HCT116 (cell line): Measurements from ENCODE around the gene BICRAL. TPM values are rescaled to one million over a fixed set of nuclear protein-coding genes. Genes with fewer than 3 reads are reported as not detected.
"Not testable (repeated sequence)": the region's sequence is repeated elsewhere in the genome, so short reads cannot be mapped to it uniquely, and the experiment has no call there.

Source experiments
- ATAC-seq: fragments of 200-7000 bp; cut with Tn5 transposase; 2 replicates; pipeline ENCODE4 v1.9.1; 2020; ENCODE audit warnings: mild to moderate bottlenecking, moderate library complexity
- BruUV-seq: library from RNA; stranded (reverse); fragments of 400-500 nt; replicated peaks from 2 replicates; lab custom pipeline; 2021; lab: Mats Ljungman, UMichigan
- CTCF ChIA-PET: fragments of 300-600 bp; sonication (Branson Sonifier 250); formaldehyde crosslinking; loops from one replicate; lab custom pipeline; 2021; ENCODE audit warnings: antibody characterized with exemption; lab: Charles Lee
- POLR2A ChIA-PET: fragments of 300-600, 350-600 bp; sonication (Branson Sonifier 250); formaldehyde crosslinking; loops from one replicate; lab custom pipeline; 2021; ENCODE audit warnings: antibody characterized with exemption; lab: Charles Lee
- RAD21 ChIA-PET, 2 experiments: fragments of 300-600 bp; sonication (Branson Sonifier 250); formaldehyde crosslinking; loops; one replicate each; lab custom pipeline; 2023; ENCODE audit warnings: low total read pairs in 2 of 2; ENCODE audit not compliant: uncharacterized antibody in 2 of 2, unreplicated experiment in 2 of 2, low non-redundant PET in 1 of 2; lab: Charles Lee
- DNase-seq: peaks from one replicate; pipeline ENCODE4 v3.0.0-alpha.2; 2010; ENCODE audit warnings: low read depth, low spot score
- H2AFZ ChIP-seq: fragments of 200-600 bp; shearing (Covaris generic), sonication (generic); 2 replicates; pipeline ENCODE4 v1.6.1; 2017; ENCODE audit warnings: low read depth, mixed run types, mixed read lengths, antibody characterized with exemption, low read length; ENCODE audit not compliant: poor library complexity, severe bottlenecking
- H3K27ac ChIP-seq: 2 replicates; pipeline ENCODE4 v1.5.1; 2012; ENCODE audit warnings: low read depth, low read length
- H3K27me3 ChIP-seq: fragments of 200-600 bp; sonication (generic); 2 replicates; pipeline ENCODE4 v1.6.1; 2016; ENCODE audit warnings: mixed run types, low read length, mixed read lengths; ENCODE audit not compliant: insufficient read depth
- H3K36me3 ChIP-seq, 2 experiments: fragments of 200-500 bp in 1 of 2; fragments of 200-600 bp in 1 of 2; sonication (Bioruptor generic) in 1 of 2; sonication (generic) in 1 of 2; 2 replicates each; pipeline versions ENCODE4 v1.5.1 to v1.6.1; 2014 to 2016; ENCODE audit warnings: low read length in 2 of 2, inconsistent platforms in 1 of 2, mixed read lengths in 1 of 2, mixed run types in 1 of 2; ENCODE audit not compliant: insufficient read depth in 2 of 2, control insufficient read depth in 1 of 2
- H3K4me1 ChIP-seq, 2 experiments: fragments of 200-600 bp in 1 of 2; sonication (generic) in 1 of 2; 2 replicates each; pipeline versions ENCODE4 v1.5.1 to v1.6.1; 2012 to 2017; ENCODE audit warnings: low read length in 2 of 2, inconsistent platforms in 1 of 2, mild to moderate bottlenecking in 1 of 2, mixed read lengths in 1 of 2, mixed run types in 1 of 2, moderate library complexity in 1 of 2; ENCODE audit not compliant: insufficient read depth in 2 of 2, control insufficient read depth in 1 of 2
- H3K4me2 ChIP-seq: fragments of 200-600 bp; sonication (generic); 2 replicates; pipeline ENCODE4 v1.6.1; 2017; ENCODE audit warnings: mixed run types, low read length, mixed read lengths
- H3K4me3 ChIP-seq, 2 experiments: fragments of 200-600 bp in 1 of 2; sonication (generic) in 1 of 2; replicated peaks in 1 of 2; 2 replicates each; pipeline ENCODE4 v1.5.1; 2011 to 2016; ENCODE audit warnings: low read length in 2 of 2, control low read depth in 1 of 2, low read depth in 1 of 2, mild to moderate bottlenecking in 1 of 2, mixed read lengths in 1 of 2, mixed run types in 1 of 2
- H3K79me2 ChIP-seq: fragments of 200-600 bp; sonication (generic); 2 replicates; pipeline ENCODE4 v1.6.1; 2017; ENCODE audit warnings: mild to moderate bottlenecking, mixed run types, low read length, moderate library complexity, mixed read lengths; ENCODE audit not compliant: insufficient read depth
- H3K9ac ChIP-seq: fragments of 200-600 bp; sonication (generic); 2 replicates; pipeline ENCODE4 v1.6.1; 2016; ENCODE audit warnings: low read length, mixed read lengths
- H3K9me2 ChIP-seq: fragments of 200-600 bp; sonication (generic), shearing (Covaris generic); 2 replicates; pipeline ENCODE4 v1.6.1; 2017; ENCODE audit warnings: mixed run types, mild to moderate bottlenecking, moderate library complexity; ENCODE audit not compliant: insufficient read depth
- H3K9me3 ChIP-seq, 2 experiments: fragments of 200-500 bp in 1 of 2; fragments of 200-600 bp in 1 of 2; sonication (Bioruptor generic) in 1 of 2; sonication (generic) in 1 of 2; 2 replicates each; pipeline ENCODE4 v1.6.1; 2014 to 2017; ENCODE audit warnings: low read length in 2 of 2, mixed read lengths in 2 of 2, inconsistent platforms in 1 of 2, low read depth in 1 of 2, mild to moderate bottlenecking in 1 of 2, mixed run types in 1 of 2, moderate library complexity in 1 of 2; ENCODE audit not compliant: control insufficient read depth in 1 of 2, insufficient read depth in 1 of 2
- H4K20me1 ChIP-seq: fragments of 200-600 bp; sonication (generic), shearing (Covaris generic); 2 replicates; pipeline ENCODE4 v1.6.1; 2017; ENCODE audit warnings: mixed run types, mild to moderate bottlenecking, moderate library complexity; ENCODE audit not compliant: insufficient read depth
- POLR2AphosphoS5 ChIP-seq: IDR thresholded peaks from 2 replicates; pipeline ENCODE4 v1.6.1; 2011; ENCODE audit warnings: mild to moderate bottlenecking, low read depth, low read length, moderate library complexity
- RAD21 ChIP-seq: IDR thresholded peaks from 2 replicates; pipeline ENCODE4 v1.6.1; 2012; ENCODE audit warnings: low read depth, mild to moderate bottlenecking
- SP1 ChIP-seq: IDR thresholded peaks from 2 replicates; pipeline ENCODE4 v1.6.1; 2012; ENCODE audit warnings: low read depth
- intact Hi-C: fragments of 100-400 bp; cut with micrococcal nuclease; formaldehyde crosslinking; loops from 2 replicates; pipeline ENCODE4 v1.10.0; 2022
- total RNA-seq: library from RNA; stranded (reverse); gene quantifications from one replicate; pipeline ENCODE4 v1.2.1, GENCODE V29; 2021; ENCODE audit not compliant: unreplicated experiment
- TF ChIP-seq, protein P1 (sequence below): IDR thresholded peaks from 2 replicates; pipeline ENCODE4 v1.6.1; 2012; ENCODE audit warnings: low read depth
- TF ChIP-seq, protein P2 (sequence below), 3 experiments: fragments of 200-600 bp in 1 of 3; sonication (generic) in 1 of 3; IDR thresholded peaks in 2 of 3; conservative IDR thresholded peaks in 1 of 3; 2 replicates each; pipeline ENCODE4 v1.5.1; 2012 to 2017; ENCODE audit warnings: low read depth in 2 of 3, low read length in 2 of 3, antibody characterized with exemption in 1 of 3, borderline replicate concordance in 1 of 3, control low read depth in 1 of 3, mild to moderate bottlenecking in 1 of 3, mixed read lengths in 1 of 3, mixed run types in 1 of 3, moderate library complexity in 1 of 3; ENCODE audit not compliant: insufficient read depth in 1 of 3

BICRAL gene
- total RNA-seq, 1 experiment from 2014 or later = 14.9 TPM

DNA sequence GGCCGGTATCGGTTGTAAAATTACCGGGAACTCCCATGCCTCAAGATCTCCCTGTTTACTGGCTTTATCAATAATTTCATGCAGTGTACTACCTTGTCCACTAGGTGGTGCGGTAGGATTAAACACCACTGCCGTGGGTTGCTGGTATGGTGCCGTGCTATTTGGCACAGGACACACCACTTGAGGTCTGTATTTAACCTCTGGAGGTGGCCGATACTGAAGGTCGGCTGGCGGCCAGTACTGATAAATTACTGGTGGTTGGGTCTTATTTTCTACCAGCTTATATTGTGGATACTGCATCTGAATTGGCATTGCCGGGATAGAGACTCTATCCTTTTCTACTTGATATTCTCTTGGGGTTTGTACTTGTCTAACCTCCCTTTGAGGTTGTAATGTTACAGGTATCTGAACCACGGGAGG is 119.7 kb downstream of the BICRAL start:
- CTCF ChIA-PET = interaction anchor here (1.3 to 3.1 kb wide), 2 partner anchors 242 to 433 kb away, joined by 3 to 11 read pairs; no protein-coding TSS in a partner anchor
- Histone ChIP-seq H3K9ac (no peak overlapping the region), H2AFZ (peak overlapping the region; percentile 69), H3K27me3 (no peaks in the 10 kb centered on the region)
- TF ChIP-seq, protein P1, sequence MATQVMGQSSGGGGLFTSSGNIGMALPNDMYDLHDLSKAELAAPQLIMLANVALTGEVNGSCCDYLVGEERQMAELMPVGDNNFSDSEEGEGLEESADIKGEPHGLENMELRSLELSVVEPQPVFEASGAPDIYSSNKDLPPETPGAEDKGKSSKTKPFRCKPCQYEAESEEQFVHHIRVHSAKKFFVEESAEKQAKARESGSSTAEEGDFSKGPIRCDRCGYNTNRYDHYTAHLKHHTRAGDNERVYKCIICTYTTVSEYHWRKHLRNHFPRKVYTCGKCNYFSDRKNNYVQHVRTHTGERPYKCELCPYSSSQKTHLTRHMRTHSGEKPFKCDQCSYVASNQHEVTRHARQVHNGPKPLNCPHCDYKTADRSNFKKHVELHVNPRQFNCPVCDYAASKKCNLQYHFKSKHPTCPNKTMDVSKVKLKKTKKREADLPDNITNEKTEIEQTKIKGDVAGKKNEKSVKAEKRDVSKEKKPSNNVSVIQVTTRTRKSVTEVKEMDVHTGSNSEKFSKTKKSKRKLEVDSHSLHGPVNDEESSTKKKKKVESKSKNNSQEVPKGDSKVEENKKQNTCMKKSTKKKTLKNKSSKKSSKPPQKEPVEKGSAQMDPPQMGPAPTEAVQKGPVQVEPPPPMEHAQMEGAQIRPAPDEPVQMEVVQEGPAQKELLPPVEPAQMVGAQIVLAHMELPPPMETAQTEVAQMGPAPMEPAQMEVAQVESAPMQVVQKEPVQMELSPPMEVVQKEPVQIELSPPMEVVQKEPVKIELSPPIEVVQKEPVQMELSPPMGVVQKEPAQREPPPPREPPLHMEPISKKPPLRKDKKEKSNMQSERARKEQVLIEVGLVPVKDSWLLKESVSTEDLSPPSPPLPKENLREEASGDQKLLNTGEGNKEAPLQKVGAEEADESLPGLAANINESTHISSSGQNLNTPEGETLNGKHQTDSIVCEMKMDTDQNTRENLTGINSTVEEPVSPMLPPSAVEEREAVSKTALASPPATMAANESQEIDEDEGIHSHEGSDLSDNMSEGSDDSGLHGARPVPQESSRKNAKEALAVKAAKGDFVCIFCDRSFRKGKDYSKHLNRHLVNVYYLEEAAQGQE = no peak
- TF ChIP-seq, protein P2, sequence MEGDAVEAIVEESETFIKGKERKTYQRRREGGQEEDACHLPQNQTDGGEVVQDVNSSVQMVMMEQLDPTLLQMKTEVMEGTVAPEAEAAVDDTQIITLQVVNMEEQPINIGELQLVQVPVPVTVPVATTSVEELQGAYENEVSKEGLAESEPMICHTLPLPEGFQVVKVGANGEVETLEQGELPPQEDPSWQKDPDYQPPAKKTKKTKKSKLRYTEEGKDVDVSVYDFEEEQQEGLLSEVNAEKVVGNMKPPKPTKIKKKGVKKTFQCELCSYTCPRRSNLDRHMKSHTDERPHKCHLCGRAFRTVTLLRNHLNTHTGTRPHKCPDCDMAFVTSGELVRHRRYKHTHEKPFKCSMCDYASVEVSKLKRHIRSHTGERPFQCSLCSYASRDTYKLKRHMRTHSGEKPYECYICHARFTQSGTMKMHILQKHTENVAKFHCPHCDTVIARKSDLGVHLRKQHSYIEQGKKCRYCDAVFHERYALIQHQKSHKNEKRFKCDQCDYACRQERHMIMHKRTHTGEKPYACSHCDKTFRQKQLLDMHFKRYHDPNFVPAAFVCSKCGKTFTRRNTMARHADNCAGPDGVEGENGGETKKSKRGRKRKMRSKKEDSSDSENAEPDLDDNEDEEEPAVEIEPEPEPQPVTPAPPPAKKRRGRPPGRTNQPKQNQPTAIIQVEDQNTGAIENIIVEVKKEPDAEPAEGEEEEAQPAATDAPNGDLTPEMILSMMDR (IDR thresholded peaks at IDR 0.05 in 2 of 3, conservative IDR thresholded peaks at IDR 0.05 in 1 of 3; ENCODE audit: borderline replicate concordance in 1 of 3, insufficient read depth in 1 of 3, low read depth in 2 of 3, low read length in 2 of 3) = peak; percentile 72 to 96 (median 84)
- peak; percentile 99 for TF ChIP-seq RAD21
- TF ChIP-seq SP1 = no peak
- peak; percentile 21; the same call in 1 of the 2 replicates for TF ChIP-seq POLR2AphosphoS5
- TF ChIP-seq, all 23 proteins: peak for 3
- Histone ChIP-seq H3K4me2 (peak overlapping the region; percentile 57), H3K9me2 (no peaks in the 10 kb centered on the region), H3K36me3 (no peaks in the 10 kb centered on the region), H3K79me2 (no peaks in the 10 kb centered on the region), H3K4me1 (peaks cover 0 to 11% of the 10 kb centered on the region in 2 experiments; a peak in 3 of 4 replicates), H3K4me3 (peak overlapping the region in 1 of 2 experiments; percentile 12; a peak in 1 of 4 replicates), H3K9me3 (no peaks in the 10 kb centered on the region), H3K27ac (no peak overlapping the region), H4K20me1 (no peaks in the 10 kb centered on the region)
- ChIA-PET POLR2A (interaction anchor here (1.2 kb wide), 1 partner anchor 22 kb away, joined by 3 read pairs; the partner anchor contains the start of gene RPL7L1), RAD21 (interaction anchor here in 1 of 2 experiments (0.6 kb wide), 1 partner anchor 39 kb away, joined by 4 read pairs; no protein-coding TSS in a partner anchor)
- intact Hi-C loops = loop anchor here (1.0 to 5.0 kb wide), 5 partner anchors 158 to 766 kb away; partner anchors contain the start of genes KLC4 and MRPL2
- ATAC-seq = peak; percentile 96
- no TSS peak for BruUV-seq
- peak; percentile 83 for DNase-seq

DNA sequence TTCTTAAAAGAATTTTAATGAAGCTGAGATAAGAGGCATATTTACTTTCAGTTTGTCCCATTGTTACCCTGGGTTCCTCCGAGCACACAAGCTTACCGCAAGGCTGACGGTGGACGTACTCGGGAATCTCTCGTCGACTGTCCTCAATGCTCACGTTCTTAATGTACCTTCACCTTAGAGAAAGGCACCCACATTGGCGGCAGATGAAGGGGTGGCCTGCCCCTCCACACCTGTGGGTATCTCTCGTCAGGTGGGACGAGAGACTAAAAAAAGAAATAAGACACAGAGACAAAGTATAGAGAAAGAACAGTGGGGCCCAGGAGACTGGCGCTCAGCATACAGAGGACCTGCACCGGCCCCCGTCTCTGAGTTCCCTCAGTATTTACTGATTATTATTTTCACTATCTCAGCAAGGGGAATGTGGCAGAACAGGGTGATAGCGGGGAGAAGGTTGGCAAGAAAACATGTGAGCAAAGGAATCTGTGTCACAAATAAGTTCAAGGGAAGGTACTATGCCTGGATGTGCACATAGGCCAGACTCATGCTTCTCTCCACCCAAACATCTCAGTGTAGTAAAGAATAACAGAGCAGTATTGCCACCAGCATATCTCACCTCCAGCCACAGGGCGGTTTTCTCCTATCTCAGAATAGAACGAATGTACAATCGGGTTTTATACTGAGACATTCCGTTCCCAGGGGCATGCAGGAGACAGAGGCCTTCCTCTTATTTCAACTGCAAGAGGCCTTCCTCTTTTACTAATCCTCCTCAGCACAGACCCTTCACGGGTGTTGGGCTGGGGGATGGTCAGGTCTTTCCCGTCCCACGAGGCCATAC is 120.8 kb downstream of the BICRAL start:
- POLR2A ChIA-PET, H3K4me3 ChIP-seq, DNase-seq, H2AFZ ChIP-seq, H3K9me2 ChIP-seq, ATAC-seq, H3K9me3 ChIP-seq, H3K9ac ChIP-seq, BruUV-seq, H3K4me2 ChIP-seq, H4K20me1 ChIP-seq, H3K27me3 ChIP-seq, H3K36me3 ChIP-seq, H3K79me2 ChIP-seq, RAD21 ChIA-PET, H3K27ac ChIP-seq: not testable (repeated sequence)
- CTCF ChIA-PET = interaction anchor here (3.1 kb wide), 1 partner anchor 241 kb away, joined by 11 read pairs; no protein-coding TSS in a partner anchor
- peaks cover 0 to 11% of the 10 kb centered on the region in 2 experiments; a peak in 3 of 4 replicates for H3K4me1 ChIP-seq
- intact Hi-C loops = loop anchor here (5.0 kb wide), 2 partner anchors 595 to 765 kb away; no protein-coding TSS in a partner anchor
